GM12801 (cell line): ENCODE data around the gene UBE2G2.

ENCODE experiments used
- CTCF ChIP-seq: IDR thresholded peaks from one replicate; pipeline ENCODE4 v1.5.1; 2011; ENCODE audit warnings: control low read depth; ENCODE audit not compliant: insufficient read length; ENCODE audit errors: extremely low read depth

Gene UBE2G2

DNA sequence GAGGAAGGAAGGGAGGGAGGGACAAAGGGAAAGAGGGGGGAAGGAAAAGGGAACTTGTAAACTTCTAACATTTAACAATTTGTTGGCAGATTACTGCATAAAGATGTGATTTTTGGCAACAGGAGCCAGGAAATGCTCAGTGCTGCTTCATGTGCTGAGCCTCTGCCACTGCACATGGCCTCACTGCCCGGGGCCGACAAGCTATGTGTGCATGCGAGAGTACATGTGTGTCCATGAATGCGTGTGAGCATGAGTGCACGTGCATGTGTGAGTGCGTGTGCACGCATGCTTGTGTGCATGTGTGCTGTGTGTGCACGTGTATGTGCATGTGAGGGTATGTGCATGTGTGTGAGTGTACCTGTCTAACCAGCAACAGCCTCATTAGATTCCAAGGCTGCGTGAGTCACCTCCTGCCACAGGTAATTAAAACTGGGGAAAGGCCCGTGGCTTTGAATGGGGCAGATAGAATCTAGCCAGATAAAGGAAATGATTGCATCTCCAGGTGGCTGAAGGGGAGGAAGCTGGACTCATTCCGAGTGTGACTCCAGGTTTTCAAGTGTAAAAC is 48.9 kb downstream of the UBE2G2 start:
- no peak for TF ChIP-seq CTCF

DNA sequence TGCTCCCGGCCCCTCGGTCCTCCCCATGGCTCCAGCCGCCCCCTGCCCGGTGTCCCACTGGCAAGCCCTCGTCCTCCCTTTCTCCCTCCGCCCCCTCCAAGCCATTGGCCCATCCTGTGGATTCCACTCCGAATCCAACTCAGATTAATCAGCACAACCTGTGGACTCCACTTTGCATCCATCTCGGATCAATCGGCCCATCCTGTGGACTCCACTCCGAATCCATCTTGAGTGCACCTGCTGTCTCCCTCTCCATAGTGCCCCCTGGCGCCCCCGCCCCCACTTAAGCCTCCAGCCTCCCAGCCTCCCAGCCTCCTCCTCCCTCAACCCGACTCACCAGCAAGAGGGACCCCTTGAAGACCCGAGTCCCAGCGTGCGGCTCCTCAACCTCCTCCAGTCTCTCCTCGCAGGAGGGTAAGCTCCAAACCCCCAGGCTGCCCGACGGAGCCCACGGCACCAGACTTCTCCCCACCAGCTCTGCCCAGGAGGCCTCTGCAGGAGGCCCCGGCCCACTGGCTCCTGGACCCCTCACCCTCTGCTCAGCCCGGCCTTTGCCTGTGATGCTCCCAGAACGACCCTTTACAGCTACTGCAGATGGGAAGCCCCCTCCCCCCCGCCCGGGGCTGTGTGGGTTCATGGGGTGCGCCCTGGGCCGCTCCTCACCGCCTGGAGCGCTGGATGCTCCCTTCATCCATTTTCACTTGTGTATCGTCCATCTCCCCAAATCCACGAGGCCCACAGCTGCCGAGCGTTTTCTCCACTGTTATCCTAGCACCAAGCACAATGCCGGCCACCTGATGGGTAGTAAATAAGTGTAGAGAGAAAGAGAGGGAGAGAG is 49.6 kb downstream of the UBE2G2 start:
- no peak for TF ChIP-seq CTCF

DNA sequence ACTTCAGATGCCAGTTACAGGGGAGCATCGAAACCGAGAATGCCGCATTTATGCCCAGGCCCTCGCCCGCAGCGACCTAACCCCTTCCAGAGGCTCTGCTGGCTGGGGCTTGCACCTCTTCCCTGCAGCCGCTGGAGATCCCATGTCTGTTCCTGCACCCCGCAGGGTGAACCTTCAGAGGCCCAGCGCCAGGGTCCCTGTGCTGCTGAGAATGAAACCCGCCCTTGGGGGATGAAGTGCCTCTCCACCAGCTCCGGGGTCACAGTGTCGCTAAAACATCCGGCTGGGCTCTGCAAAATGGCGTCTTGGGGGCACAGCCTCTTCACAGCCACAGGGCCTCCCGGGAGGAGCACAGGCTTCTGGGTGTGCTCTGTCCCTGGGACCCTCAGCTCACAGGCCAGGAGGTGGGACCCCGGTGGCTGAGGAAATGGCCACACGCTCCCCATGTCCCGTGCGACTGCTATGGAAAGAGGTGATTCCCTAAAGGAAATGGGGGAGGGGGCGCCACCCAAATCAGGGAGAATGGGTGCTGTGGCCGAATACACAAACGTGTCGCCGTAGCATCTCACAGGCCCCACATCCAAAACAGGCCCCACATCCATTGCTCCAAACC is 50.3 kb downstream of the UBE2G2 start:
- no peak for TF ChIP-seq CTCF

GRCh38 chr21:44750675-44751025 is 51.0 kb downstream of the UBE2G2 start:
- no peak for TF ChIP-seq CTCF

DNA sequence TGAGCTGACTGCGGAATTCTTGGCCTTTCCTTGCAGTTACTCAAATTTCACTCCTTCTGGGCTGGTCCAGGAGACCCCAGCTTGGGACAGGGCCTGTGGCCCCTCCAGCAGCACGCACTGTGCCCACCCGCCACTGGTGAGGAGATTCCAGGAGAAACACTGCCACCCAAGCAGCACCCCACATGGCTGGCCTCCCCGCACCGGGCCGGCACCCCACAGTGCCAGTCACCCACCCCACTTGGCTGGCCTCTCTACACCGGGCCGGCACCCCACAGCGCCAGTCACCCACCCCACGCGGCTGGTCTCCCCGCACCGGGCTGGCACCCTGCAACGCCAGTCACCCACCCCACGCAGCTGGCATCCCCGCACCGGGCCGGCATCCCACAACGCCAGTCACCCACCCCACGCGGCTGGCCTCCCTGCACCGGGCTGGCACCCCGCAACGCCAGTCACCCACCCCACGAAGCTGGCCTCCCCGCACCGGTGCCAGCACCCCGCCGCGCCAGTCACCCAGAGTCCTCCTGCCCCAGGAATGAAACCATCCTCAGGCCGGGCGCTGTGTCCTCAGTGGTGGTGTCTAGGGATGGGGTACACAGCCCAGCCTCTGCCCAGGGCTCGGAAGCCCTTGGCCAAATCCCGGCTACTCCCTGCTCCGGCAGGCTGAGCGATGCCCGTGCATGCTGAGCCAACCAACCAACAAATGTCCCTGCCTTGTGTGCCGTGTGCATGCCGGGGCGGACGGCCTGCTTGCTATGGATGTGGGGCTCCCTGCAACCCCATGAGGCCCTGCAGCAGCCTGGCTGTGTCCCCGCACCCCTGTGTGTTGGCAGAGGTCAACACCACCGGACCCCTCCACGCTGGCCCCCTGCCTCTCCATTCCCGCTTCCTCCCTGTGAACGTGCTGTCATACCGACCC is 51.6 kb downstream of the UBE2G2 start:
- no peak for TF ChIP-seq CTCF

GRCh38 chr21:44749116-44749758 is 52.4 kb downstream of the UBE2G2 start:
- TF ChIP-seq CTCF: no peak

- no peak for TF ChIP-seq CTCF
Observed at GRCh38 chr21:44748621-44749020, 53.0 kb downstream of the UBE2G2 start.
